WTC11 (cell line): Measurements from ENCODE around the gene RAB26. TPM values are rescaled to one million over a fixed set of nuclear protein-coding genes. Genes with fewer than 3 reads are reported as not detected.

Source experiments
- ATAC-seq: fragments of 200-7000 bp; cut with Tn5 transposase; 2 replicates; pipeline ENCODE4 v1.10.0; 2021; ENCODE audit warnings: mild to moderate bottlenecking, moderate library complexity
- CTCF ChIA-PET: fragments of 300-600 bp; sonication (Branson Sonifier 250); formaldehyde crosslinking; loops from one replicate; lab custom pipeline; 2021; ENCODE audit warnings: antibody characterized with exemption; lab: Charles Lee
- POLR2A ChIA-PET: fragments of 350-600 bp; sonication (Branson Sonifier 250); formaldehyde crosslinking; loops from one replicate; lab custom pipeline; 2021; ENCODE audit warnings: antibody characterized with exemption; lab: Charles Lee
- DNase-seq: peaks from one replicate; pipeline ENCODE4 v3.0.0; 2021; ENCODE audit warnings: low spot score
- H3K27ac Mint-ChIP-seq: 2 replicates; pipeline ENCODE4 v1.8.0; 2021; ENCODE audit warnings: mixed read lengths
- H3K27me3 Mint-ChIP-seq: 2 replicates; pipeline ENCODE4 v1.8.0; 2021; ENCODE audit warnings: low read depth, mild to moderate bottlenecking, moderate library complexity, mixed read lengths
- H3K36me3 Mint-ChIP-seq: 2 replicates; pipeline ENCODE4 v1.8.0; 2021; ENCODE audit warnings: mixed read lengths
- H3K4me1 Mint-ChIP-seq: 2 replicates; pipeline ENCODE4 v1.8.0; 2022; ENCODE audit warnings: mixed read lengths
- H3K4me3 Mint-ChIP-seq: 2 replicates; pipeline ENCODE4 v1.8.0; 2021; ENCODE audit warnings: mild to moderate bottlenecking, moderate library complexity, mixed read lengths
- H3K9me3 Mint-ChIP-seq: 2 replicates; pipeline ENCODE4 v1.8.0; 2021; ENCODE audit warnings: mixed read lengths
- AFF4 ChIP-seq: sonication (generic); formaldehyde crosslinking; IDR thresholded peaks from 2 replicates; pipeline ENCODE4 v1.8.1; 2023; ENCODE audit warnings: mild to moderate bottlenecking, missing genetic modification reagents, borderline replicate concordance
- CBFB ChIP-seq: sonication (generic); formaldehyde crosslinking; IDR thresholded peaks from 2 replicates; pipeline ENCODE4 v1.8.1; 2022; ENCODE audit warnings: mild to moderate bottlenecking, low read depth, missing genetic modification reagents
- FOXK1 ChIP-seq: sonication (generic); formaldehyde crosslinking; IDR thresholded peaks from 2 replicates; pipeline ENCODE4 v1.8.0; 2022; ENCODE audit warnings: mild to moderate bottlenecking, moderate library complexity, missing genetic modification reagents
- GTF2I ChIP-seq: fragments of 250-450 bp; sonication (Bioruptor Pico); conservative IDR thresholded peaks from 2 replicates; pipeline ENCODE4 v1.4.0; 2021; ENCODE audit warnings: mild to moderate bottlenecking
- IRF2 ChIP-seq: sonication (generic); formaldehyde crosslinking; IDR thresholded peaks from 2 replicates; pipeline ENCODE4 v1.8.0; 2022; ENCODE audit warnings: low read depth, missing genetic modification reagents, borderline replicate concordance
- JUN ChIP-seq: sonication (generic); formaldehyde crosslinking; IDR thresholded peaks from 2 replicates; pipeline ENCODE4 v1.8.0; 2023; ENCODE audit warnings: mild to moderate bottlenecking, missing genetic modification reagents
- RELA ChIP-seq: sonication (generic); formaldehyde crosslinking; IDR thresholded peaks from 2 replicates; pipeline ENCODE4 v1.8.1; 2022; ENCODE audit warnings: missing genetic modification reagents, mild to moderate bottlenecking, borderline replicate concordance
- TCF7 ChIP-seq: sonication (generic); formaldehyde crosslinking; IDR thresholded peaks from 2 replicates; pipeline ENCODE4 v1.8.0; 2022; ENCODE audit warnings: mild to moderate bottlenecking, low read depth, missing genetic modification reagents, moderate library complexity
- ZBTB43 ChIP-seq: sonication (generic); formaldehyde crosslinking; IDR thresholded peaks from 2 replicates; pipeline ENCODE4 v1.8.1; 2023; ENCODE audit warnings: mild to moderate bottlenecking, missing genetic modification reagents
- ZNF121 ChIP-seq: sonication (generic); formaldehyde crosslinking; IDR thresholded peaks from 2 replicates; pipeline ENCODE4 v1.8.0; 2023; ENCODE audit warnings: missing genetic modification reagents
- ZNF138 ChIP-seq: sonication (generic); formaldehyde crosslinking; conservative IDR thresholded peaks from 2 replicates; pipeline ENCODE4 v1.8.1; 2022; ENCODE audit warnings: mild to moderate bottlenecking, moderate library complexity, missing genetic modification reagents
- ZNF317 ChIP-seq: sonication (generic); formaldehyde crosslinking; IDR thresholded peaks from 2 replicates; pipeline ENCODE4 v1.8.1; 2023; ENCODE audit warnings: low read depth, mild to moderate bottlenecking, moderate library complexity, missing genetic modification reagents, borderline replicate concordance
- ZNF425 ChIP-seq: fragments of 250-450 bp; sonication (Bioruptor Pico); conservative IDR thresholded peaks from 2 replicates; pipeline ENCODE4 v1.9.0; 2021; ENCODE audit warnings: mild to moderate bottlenecking
- ZNF512 ChIP-seq: sonication (generic); formaldehyde crosslinking; IDR thresholded peaks from 2 replicates; pipeline ENCODE4 v1.8.1; 2022; ENCODE audit warnings: missing genetic modification reagents, borderline replicate concordance
- ZNF671 ChIP-seq: fragments of 250-450 bp; sonication (Bioruptor Pico); IDR thresholded peaks from 2 replicates; pipeline ENCODE4 v1.8.0; 2021; ENCODE audit warnings: mild to moderate bottlenecking
- total RNA-seq: library from RNA; stranded (reverse); gene quantifications from 3 replicates; pipeline ENCODE4 v1.2.3, GENCODE V29; 2021
- TF ChIP-seq, protein P1 (sequence below): sonication (generic); formaldehyde crosslinking; conservative IDR thresholded peaks from 2 replicates; pipeline ENCODE4 v1.8.1; 2022; ENCODE audit warnings: mild to moderate bottlenecking, missing genetic modification reagents
- TF ChIP-seq, protein P2 (sequence below): sonication (generic); formaldehyde crosslinking; IDR thresholded peaks from 2 replicates; pipeline ENCODE4 v1.8.1; 2023; ENCODE audit warnings: mild to moderate bottlenecking, missing genetic modification reagents, moderate library complexity

The RAB26 gene
- total RNA-seq, 1 experiment from 2014 or later = 7.3 TPM

DNA sequence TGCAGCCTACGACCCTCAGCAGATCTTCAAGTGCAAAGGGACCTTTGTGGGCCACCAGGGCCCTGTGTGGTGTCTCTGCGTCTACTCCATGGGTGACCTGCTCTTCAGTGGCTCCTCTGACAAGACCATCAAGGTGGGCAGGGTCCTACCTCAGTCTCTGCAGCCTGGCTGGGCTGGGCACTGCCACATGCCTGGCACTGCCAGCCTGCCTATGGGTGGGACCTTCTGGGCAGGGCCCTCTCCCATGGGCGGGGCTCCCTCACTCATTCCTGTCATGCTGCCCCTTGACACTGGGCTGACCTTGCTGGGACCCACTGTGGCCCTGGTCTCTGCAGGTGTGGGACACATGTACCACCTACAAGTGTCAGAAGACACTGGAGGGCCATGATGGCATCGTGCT, 25.5 kb downstream of the RAB26 start (continued):
- TF ChIP-seq ZNF138 = no peak
- TF ChIP-seq CBFB (CRISPR knock-in tag) = no peak
- no peak for TF ChIP-seq JUN (CRISPR knock-in tag)
- TF ChIP-seq ZNF121 (CRISPR knock-in tag) = no peak
- TF ChIP-seq ZNF512 (CRISPR knock-in tag) = no peak

DNA sequence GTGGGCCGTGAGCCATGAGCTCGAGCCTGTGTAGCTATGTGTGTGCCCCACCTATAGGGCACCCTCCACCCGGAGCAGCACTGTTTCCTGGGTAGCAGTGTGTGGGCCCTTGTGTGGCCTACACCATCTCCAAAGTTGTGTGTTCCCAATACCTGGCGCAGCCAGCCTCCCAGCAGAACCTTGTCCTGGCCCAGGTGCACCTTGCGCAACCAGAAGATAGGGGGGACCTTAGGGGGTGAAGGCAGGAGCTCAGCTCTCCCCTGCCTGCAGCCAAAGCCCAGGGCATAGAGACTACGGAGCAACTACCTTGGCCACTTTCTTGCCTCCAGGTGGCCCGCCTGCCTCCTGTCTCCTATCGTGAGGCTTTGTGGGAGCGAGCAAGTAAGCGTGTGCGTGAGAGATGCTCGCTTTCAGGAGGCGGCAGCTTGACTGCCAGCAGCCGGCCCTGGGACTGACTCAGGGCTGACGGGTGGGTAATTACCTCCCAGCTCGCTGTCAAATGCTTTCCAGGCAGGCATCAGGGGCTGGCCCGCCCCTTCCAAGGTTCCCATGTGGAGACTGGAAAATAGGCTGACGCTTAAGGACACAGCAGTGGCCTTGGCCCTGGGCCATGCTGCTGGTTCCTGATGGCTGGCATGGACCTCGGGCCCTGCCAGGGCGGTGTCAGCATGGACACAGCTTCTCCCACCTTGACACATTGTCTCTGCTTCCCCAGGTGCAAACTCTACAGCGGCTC, 26.1 kb downstream of the RAB26 start:
- CTCF ChIA-PET = no interaction called here
- POLR2A ChIA-PET = no interaction called here
- Mint-ChIP-seq H3K4me3 (no peak overlapping the region), H3K27me3 (no peaks in the 10 kb centered on the region), H3K36me3 (peaks cover 19% of the 10 kb centered on the region), H3K9me3 (no peaks in the 10 kb centered on the region), H3K27ac (no peak overlapping the region), H3K4me1 (no peaks in the 10 kb centered on the region)
- TF ChIP-seq RELA (CRISPR knock-in tag) (no peak), TCF7 (CRISPR knock-in tag) (no peak), ZNF121 (CRISPR knock-in tag) (no peak), AFF4 (CRISPR knock-in tag) (no peak), IRF2 (CRISPR knock-in tag) (no peak), ZNF671 (CRISPR knock-in tag) (no peak), GTF2I (CRISPR knock-in tag) (no peak), ZNF317 (CRISPR knock-in tag) (no peak), ZNF425 (no peak), ZBTB43 (no peak), FOXK1 (CRISPR knock-in tag) (no peak)
- TF ChIP-seq, protein P1, sequence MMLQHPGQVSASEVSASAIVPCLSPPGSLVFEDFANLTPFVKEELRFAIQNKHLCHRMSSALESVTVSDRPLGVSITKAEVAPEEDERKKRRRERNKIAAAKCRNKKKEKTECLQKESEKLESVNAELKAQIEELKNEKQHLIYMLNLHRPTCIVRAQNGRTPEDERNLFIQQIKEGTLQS = no peak
- TF ChIP-seq, protein P2, sequence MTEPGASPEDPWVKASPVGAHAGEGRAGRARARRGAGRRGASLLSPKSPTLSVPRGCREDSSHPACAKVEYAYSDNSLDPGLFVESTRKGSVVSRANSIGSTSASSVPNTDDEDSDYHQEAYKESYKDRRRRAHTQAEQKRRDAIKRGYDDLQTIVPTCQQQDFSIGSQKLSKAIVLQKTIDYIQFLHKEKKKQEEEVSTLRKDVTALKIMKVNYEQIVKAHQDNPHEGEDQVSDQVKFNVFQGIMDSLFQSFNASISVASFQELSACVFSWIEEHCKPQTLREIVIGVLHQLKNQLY (CRISPR knock-in tag) = no peak
- DNase-seq (no peak), ATAC-seq (no peak)
